Hepatocyte (in vitro differentiated cells): ENCODE results near the gene INMT. TPM values are rescaled to one million over a fixed set of nuclear protein-coding genes. Genes with fewer than 3 reads are reported as not detected.

Source experiments
- DNase-seq: peaks from one replicate; pipeline ENCODE4 v3.0.0-alpha.2; 2016; ENCODE audit warnings: low spot score
- H2AFZ ChIP-seq: fragments of 200-600 bp; sonication (generic); 2 replicates; pipeline ENCODE4 v1.6.0; 2016; ENCODE audit warnings: antibody characterized with exemption, mild to moderate bottlenecking
- H3K27ac ChIP-seq: fragments of 200-600 bp; sonication (generic); 2 replicates; pipeline ENCODE4 v1.5.1; 2016; ENCODE audit warnings: mild to moderate bottlenecking
- H3K27me3 ChIP-seq: fragments of 200-600 bp; sonication (generic); 2 replicates; pipeline ENCODE4 v1.6.1; 2016
- H3K36me3 ChIP-seq: fragments of 200-600 bp; sonication (generic); replicated peaks from 2 replicates; pipeline ENCODE4 v1.5.1; 2016; ENCODE audit warnings: low read depth; ENCODE audit not compliant: insufficient read depth
- H3K4me1 ChIP-seq: fragments of 200-600 bp; sonication (generic); 2 replicates; pipeline ENCODE4 v1.5.1; 2016; ENCODE audit warnings: mild to moderate bottlenecking, moderate library complexity; ENCODE audit not compliant: insufficient read depth
- H3K4me2 ChIP-seq: fragments of 200-600 bp; sonication (generic); 2 replicates; pipeline ENCODE4 v1.6.0; 2016
- H3K4me3 ChIP-seq: fragments of 200-600 bp; sonication (generic); 2 replicates; pipeline ENCODE4 v1.5.1; 2016; ENCODE audit warnings: mild to moderate bottlenecking
- H3K79me2 ChIP-seq: fragments of 200-600 bp; sonication (generic); 2 replicates; pipeline ENCODE4 v1.6.0; 2017; ENCODE audit warnings: mild to moderate bottlenecking
- H3K9me2 ChIP-seq: fragments of 200-600 bp; sonication (generic); replicated peaks from 2 replicates; pipeline ENCODE4 v1.6.0; 2017; ENCODE audit warnings: mild to moderate bottlenecking; ENCODE audit not compliant: insufficient read depth
- H3K9me3 ChIP-seq: fragments of 200-600 bp; sonication (generic); 2 replicates; pipeline ENCODE4 v1.5.1; 2016; ENCODE audit warnings: low read depth, mild to moderate bottlenecking
- H4K20me1 ChIP-seq: fragments of 200-600 bp; sonication (generic); 2 replicates; pipeline ENCODE4 v1.6.0; 2016; ENCODE audit warnings: mild to moderate bottlenecking; ENCODE audit not compliant: insufficient read depth, poor library complexity, severe bottlenecking
- EZH2 ChIP-seq: fragments of 200-600 bp; sonication (generic); IDR thresholded peaks from 2 replicates; pipeline ENCODE4 v1.6.1; 2016; ENCODE audit warnings: antibody characterized with exemption, mild to moderate bottlenecking, borderline replicate concordance
- EZH2phosphoT487 ChIP-seq: fragments of 200-600 bp; sonication (generic); IDR thresholded peaks from one replicate; pipeline ENCODE4 v1.6.1; 2018; ENCODE audit warnings: antibody characterized with exemption, mild to moderate bottlenecking, low read depth, moderate library complexity; ENCODE audit not compliant: unreplicated experiment, severe bottlenecking
- WGBS: methylation state at CpG from one replicate; pipeline ENCODE4 v1.1.6; 2016; ENCODE audit warnings: low lambda C conversion rate; ENCODE audit errors: missing lambda C conversion rate; 5-methylcytosine and 5-hydroxymethylcytosine counted together
- polyA plus RNA-seq: library from polyadenylated mRNA; unstranded; fragments of >200 nt; fragmentation: Nextera tagmentation; extraction: Ambion mirVana; gene quantifications from 2 replicates; pipeline ENCODE4 v1.2.1, GENCODE V29; 2016
- total RNA-seq: library from RNA; depleted of rRNA; stranded (reverse); fragments of >200 nt; gene quantifications from 2 replicates; pipeline ENCODE4 v1.2.3, GENCODE V29; 2014
- TF ChIP-seq, protein P1 (sequence below): fragments of 200-600 bp; sonication (generic); IDR thresholded peaks from 2 replicates; pipeline ENCODE4 v1.5.1; 2016; ENCODE audit warnings: antibody characterized with exemption, mild to moderate bottlenecking; ENCODE audit not compliant: poor library complexity

The INMT gene
- total and polyA plus RNA-seq, 2 experiments from 2014 or later = 17.4 to 18.4 TPM

DNA sequence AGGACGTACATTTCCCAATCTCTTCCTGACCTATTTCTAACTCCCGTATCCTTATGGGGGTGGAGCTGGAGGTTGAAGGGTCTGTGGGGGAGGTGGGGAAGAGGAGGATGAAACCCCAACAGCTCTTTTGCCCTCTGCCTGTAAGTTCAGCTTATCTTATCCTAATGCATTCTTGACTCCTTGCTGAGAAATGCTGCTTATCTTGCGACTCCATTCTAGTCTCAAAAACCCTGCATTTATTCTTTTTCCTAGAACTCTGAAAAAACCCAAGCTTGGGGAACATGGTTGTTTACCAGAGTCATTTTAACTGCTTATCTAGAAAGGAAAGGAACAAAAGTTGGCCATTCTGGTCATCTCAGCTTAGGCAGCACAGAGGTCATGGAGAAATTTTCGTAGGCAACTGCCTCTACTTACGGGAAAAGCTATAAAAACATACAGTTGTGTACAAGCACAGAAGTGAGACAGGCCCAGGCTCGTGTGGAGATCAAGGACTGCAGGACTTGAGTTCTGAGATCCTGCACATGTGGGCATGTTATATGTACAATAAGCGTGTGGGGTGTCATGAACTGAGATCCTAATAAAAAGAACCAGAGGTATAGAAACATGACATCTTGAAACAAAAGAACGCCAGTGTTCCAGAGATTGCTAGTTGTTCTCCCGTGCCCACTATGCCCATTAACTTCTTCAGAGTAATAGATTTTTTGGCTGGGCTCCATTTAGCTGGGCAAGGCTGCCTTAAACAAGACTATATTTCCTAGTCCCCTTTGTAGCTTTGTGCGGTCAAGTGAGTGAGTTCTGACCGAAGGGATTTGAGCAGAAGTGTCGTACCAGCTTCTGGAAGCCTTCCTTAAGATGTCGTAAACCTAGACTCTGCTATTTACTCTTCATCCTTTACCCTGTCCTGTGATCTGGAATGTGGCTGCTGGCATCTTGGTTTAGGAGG is 9.6 kb downstream of the INMT start:
- Histone ChIP-seq H3K4me1 (peaks cover 15% of the 10 kb centered on the region), H3K4me3 (no peak overlapping the region), H4K20me1 (no peaks in the 10 kb centered on the region), H3K9me3 (no peaks in the 10 kb centered on the region), H3K79me2 (no peaks in the 10 kb centered on the region), H3K9me2 (no peaks in the 10 kb centered on the region), H3K27me3 (no peaks in the 10 kb centered on the region), H3K36me3 (no peaks in the 10 kb centered on the region), H3K4me2 (peak overlapping the region; percentile 11), H3K27ac (peak overlapping the region; percentile 71), H2AFZ (no peak overlapping the region)
- 44% methylated on average over 13 of the region's 13 CpGs for WGBS
- no peak for DNase-seq
- TF ChIP-seq EZH2 (no peak), EZH2phosphoT487 (no peak)
- TF ChIP-seq, protein P1, sequence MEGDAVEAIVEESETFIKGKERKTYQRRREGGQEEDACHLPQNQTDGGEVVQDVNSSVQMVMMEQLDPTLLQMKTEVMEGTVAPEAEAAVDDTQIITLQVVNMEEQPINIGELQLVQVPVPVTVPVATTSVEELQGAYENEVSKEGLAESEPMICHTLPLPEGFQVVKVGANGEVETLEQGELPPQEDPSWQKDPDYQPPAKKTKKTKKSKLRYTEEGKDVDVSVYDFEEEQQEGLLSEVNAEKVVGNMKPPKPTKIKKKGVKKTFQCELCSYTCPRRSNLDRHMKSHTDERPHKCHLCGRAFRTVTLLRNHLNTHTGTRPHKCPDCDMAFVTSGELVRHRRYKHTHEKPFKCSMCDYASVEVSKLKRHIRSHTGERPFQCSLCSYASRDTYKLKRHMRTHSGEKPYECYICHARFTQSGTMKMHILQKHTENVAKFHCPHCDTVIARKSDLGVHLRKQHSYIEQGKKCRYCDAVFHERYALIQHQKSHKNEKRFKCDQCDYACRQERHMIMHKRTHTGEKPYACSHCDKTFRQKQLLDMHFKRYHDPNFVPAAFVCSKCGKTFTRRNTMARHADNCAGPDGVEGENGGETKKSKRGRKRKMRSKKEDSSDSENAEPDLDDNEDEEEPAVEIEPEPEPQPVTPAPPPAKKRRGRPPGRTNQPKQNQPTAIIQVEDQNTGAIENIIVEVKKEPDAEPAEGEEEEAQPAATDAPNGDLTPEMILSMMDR = no peak

DNA sequence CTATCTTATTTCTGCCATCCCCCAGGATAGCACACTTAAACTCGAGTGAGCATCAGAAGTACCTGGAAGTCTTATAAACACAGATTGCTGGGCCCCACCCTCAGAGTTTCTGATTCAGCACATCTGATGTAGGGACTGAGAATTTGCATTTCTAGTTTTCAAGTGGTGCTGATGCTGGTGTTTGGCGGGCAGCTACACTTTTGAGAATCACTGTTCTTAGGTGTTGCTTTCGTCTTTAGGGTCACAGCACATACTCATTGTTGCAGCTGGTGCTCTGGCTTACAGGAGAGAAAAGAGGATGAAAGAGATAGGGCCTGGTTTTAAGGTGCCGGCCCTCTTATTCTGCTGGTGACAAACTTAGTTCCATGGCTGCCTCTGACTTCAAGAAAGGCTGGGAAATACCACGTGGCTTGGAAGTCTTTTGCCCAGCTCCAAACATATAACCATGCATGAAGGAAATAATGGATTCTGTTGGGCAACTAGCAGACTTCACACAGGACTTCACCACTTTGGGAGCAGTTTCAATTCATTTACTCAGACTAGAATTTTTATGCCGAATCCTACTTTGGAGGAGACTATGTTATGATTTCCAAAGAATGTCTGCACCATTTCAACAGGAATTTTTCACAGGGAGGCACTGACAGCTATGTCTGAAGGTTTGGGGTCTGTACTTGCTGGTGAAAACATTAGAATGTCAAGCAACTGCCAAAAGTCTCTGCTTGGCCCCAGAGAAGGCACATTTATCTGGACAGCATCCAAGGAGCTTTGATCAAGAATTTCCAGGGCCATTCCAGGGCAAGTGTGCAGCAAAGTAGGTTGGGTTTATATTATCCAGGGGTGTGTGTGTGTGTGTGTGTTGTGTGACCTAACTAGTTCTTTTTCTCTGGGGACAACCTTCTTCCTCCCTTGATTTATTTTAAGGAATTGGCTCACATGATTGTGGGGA is 12.4 kb downstream of the INMT start:
- Histone ChIP-seq H3K9me3 (no peaks in the 10 kb centered on the region), H4K20me1 (no peaks in the 10 kb centered on the region), H3K4me3 (no peak overlapping the region), H3K4me2 (no peak overlapping the region), H3K27ac (peak overlapping the region; percentile 32), H2AFZ (no peak overlapping the region), H3K79me2 (no peaks in the 10 kb centered on the region), H3K36me3 (no peaks in the 10 kb centered on the region), H3K9me2 (no peaks in the 10 kb centered on the region), H3K4me1 (peaks cover 15% of the 10 kb centered on the region), H3K27me3 (no peaks in the 10 kb centered on the region)
- TF ChIP-seq EZH2phosphoT487 (no peak), EZH2 (no peak)
- TF ChIP-seq, protein P1 = no peak
- DNase-seq = peak; percentile 55
- WGBS = 76% methylated on average over 6 of the region's 6 CpGs

DNA sequence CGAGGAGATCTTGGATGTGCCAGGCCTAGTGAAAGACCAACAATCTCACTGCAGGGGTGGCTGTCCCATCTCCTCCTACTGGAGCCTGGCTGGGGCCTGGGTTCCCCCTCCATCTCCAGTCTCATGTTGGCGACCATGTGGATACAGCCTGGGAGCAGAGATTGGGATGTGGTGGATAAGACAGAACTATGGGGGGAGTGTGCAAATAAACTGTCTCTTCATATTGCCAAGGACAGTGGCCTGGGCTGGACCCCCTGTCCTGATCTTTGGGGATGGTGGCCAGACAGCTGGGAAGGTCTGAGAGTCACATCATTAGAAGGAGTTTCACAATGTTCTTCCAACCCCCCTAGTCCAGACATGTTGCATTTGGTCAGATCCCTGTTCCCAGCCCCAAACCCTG is 13.5 kb downstream of the INMT start:
- Histone ChIP-seq H3K27me3 (no peaks in the 10 kb centered on the region), H3K4me1 (peaks cover 15% of the 10 kb centered on the region), H3K79me2 (no peaks in the 10 kb centered on the region), H3K9me3 (no peaks in the 10 kb centered on the region), H3K9me2 (no peaks in the 10 kb centered on the region), H2AFZ (no peak overlapping the region), H4K20me1 (no peaks in the 10 kb centered on the region), H3K4me3 (no peak overlapping the region), H3K4me2 (no peak overlapping the region), H3K27ac (no peak overlapping the region), H3K36me3 (no peaks in the 10 kb centered on the region)
- WGBS = 91% methylated on average over 2 of the region's 2 CpGs
- no peak for DNase-seq
- TF ChIP-seq, protein P1 = no peak
- TF ChIP-seq EZH2 (no peak), EZH2phosphoT487 (no peak)
